GM21786 (cell line): ENCODE results near the gene CAPZA2.
"Not testable (repeated sequence)": the region's sequence is repeated elsewhere in the genome, so short reads cannot be mapped to it uniquely, and the experiment has no call there.

Experiments used
- ATAC-seq: cut with Tn5 transposase; IDR thresholded peaks from one replicate; pipeline ENCODE4 v1.9.1; 2021; ENCODE audit not compliant: unreplicated experiment

The CAPZA2 gene

DNA sequence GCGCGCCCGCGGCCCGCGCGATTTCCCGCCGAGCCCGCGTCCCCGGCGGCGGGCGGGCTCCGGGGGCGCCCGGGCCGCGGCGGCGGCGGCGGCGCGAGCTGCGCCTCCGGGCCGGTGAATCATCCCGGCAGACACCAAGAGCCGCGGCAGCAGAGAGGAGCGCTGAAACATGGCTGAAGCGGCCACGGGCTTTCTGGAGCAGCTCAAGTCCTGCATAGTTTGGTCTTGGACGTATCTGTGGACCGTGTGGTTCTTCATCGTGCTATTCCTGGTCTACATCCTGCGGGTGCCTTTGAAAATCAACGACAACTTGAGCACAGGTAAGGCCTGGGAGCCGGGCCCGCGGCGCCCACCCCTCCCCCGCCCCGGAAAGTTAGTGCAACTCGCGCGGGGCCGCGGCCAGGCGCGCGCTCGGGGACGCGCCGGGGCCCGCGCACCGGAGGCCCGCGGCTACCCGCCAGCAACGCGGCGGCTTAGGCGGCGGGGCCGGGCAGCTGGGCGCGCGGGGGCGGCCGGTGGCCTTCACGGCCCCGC lies 91.1 kb downstream of the CAPZA2 start, which contains the start of gene ST7:
TSS of gene ST7 (plus strand) at position 130 of the 534 bp plus-strand sequence. CDS start at position 170, 40 bp downstream.
- ATAC-seq = no peak

DNA sequence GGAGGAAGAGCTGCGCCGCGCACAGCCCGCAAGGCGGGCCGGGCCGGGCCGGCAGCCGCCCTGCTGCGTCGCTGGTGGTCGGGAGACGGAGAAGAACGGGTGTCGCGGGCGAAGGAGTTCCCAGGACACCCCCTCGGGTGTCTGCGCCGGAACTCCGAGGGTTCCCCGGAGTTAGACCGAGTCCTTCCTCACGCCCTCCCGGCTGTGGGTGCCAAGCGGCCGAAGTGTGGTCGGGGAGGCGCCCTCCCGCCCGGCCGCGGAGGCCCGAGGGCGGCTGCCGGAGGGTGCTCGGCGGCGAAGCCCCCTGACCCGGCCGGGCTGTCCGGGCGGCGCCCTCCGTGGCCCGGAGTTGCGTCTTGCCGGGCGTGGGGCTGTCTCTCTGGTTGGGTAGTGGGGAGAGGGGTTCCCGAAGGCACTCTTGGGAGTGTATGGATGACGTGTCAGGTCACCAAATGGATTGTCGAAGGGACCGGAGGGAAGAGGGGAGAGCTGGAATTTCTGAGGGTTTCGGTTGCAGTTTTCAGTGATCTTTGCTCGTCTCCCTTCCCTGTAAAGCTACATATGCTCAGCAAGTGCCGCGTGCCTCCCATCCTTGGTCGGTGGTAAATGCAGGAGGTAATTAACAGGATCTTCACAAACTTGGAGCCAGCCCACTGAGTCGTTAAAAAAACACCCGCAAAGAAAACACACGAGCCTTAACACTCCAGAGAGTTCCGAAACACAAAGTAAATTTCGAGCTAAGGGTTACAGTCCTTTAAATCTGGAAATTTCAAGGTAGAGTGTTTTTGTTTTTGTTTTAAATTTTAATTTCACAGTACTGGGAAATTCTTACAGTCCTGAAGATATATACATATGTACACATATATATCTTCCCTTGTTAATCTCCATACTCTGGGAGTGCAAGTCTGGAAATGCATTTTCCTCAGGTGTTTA lies 91.8 kb downstream of the CAPZA2 start:
- ATAC-seq = no peak

DNA sequence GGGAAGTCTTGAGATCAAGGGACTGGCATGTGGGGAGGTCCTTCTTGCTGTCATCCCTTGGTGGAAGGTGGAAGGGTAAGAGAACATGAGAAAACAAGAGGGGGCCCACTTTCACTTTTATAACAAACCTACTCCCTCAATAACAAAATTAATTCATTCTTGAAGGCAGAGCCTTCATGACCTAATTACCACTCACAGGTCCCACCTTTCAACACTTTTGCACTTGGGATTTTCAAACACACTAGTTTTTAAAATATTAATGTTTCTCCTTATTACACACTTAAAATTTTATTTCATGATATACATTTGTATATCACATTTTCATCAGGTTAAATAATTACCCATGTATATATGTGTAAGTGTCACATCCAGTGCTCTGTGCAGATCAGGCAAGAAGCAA lies 93.0 kb downstream of the CAPZA2 start:
- no peak for ATAC-seq

DNA sequence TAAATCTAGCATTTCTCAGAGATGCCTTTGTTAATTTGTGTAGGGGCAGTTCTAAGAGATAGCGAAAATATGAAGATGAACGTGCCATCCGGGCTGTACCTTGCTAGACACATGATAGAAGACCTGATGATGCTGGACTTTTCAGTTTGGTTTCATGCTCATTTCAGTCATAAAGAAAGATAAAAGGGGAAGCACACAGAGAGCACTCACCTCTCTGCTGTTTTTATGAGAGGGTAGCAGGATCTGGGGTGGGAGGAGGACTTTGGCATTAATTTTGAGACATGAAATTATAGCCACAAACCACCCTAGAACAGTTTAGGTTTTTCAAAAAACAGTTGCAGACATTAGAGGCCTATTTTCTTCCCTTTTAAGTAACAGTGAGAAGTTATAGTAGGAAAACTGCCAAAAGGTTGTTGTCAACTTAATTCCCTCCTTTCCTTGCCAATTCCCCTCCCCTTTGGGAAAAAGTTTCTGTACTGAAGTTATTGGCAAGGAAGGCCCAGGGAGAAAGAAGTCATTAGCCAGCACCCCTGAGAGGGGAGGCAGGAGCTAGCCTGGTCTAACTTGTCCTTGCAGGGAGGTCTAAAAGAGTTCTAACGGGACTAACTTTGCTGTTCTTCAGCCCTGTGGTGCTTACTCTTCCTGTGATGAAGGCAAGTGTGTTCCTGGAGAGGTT lies 93.6 kb downstream of the CAPZA2 start:
- ATAC-seq = peak; percentile 78

DNA sequence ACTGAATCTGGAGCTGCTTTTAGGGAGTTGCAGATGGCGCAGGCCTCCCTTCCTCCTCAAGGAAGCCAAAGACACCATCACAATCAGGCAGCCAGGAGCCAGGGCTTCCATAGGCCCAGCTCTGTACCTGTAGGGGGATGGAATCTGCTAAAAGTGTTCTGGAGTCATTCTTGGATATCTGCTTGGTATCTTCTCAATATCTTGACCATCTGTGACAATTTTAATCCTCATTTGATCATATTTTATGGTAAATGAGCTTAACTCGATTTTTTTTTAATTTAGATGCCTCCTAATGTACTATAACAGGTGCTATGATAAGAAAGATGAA lies 94.1 kb downstream of the CAPZA2 start:
- no peak for ATAC-seq

DNA sequence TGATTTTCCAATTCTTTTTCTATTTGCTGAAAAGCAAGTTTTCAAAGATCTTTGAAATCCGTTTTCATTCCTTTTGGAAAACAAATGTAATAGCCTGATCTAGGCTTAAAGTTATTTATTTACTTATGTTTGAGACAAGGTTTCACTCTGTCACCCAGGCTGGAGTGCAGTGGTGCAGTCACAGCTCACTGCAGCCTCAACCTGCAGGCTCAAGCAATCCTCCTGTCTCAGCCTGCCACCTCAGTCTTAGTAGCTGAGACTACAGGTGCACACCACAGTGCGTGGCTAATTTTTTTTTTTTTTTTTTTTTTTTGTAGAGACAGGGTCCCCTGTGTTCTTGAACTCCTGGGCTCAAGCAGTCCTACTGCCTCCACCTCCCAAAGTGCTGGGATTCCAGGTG lies 95.5 kb downstream of the CAPZA2 start:
- ATAC-seq = peak; percentile 37

DNA sequence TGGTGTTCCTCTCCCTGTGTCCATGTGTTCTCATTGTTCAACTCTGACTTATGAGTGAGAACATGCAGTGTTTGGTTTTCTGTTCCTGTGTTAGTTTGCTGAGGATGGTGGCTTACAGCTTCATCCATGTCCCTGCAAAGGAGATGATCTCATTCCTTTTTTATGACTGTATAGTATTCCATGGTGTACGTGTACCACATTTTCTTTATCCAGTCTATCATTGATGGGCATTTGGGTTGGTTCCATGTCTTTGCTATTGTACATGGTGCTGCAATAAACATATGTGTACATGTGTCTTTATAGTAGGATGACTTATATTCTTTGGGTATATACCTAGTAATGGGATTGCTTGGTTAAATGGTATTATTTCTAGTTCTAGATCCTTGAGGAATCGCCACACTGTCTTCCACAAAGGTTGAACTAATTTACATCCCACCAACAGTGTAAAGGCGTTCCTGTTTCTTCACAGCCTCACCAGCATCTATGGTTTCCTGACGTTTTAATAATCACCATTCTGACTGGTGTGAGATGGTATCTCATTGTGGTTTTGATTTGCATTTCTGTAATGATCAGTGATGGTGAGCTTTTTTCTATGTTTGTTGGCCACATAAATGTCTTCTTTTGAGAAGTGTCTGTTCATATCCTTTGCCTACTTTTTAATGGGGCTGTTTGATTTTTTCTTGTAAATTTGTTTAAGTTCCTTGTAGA lies 99.7 kb downstream of the CAPZA2 start:
- ATAC-seq = not testable (repeated sequence)

DNA sequence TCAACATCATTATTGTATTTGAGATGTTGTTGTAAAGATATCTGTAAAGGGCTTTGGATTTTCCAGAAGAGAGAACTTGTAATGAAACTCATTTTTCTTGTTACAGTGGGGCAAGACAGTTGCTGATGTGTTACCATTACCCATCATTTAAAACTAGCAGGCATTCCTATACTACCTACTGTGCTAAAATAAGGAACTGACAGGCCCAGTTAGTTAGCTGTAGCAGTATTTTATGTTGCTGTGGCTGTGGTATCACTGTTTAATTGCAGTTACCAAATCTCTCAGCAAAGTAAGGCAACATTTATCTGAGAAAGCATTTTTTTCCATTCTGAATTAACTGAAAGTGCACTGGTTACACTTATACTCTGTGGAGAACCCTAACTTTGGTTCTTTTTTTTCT lies 100.8 kb downstream of the CAPZA2 start:
- ATAC-seq = peak; percentile 41

DNA sequence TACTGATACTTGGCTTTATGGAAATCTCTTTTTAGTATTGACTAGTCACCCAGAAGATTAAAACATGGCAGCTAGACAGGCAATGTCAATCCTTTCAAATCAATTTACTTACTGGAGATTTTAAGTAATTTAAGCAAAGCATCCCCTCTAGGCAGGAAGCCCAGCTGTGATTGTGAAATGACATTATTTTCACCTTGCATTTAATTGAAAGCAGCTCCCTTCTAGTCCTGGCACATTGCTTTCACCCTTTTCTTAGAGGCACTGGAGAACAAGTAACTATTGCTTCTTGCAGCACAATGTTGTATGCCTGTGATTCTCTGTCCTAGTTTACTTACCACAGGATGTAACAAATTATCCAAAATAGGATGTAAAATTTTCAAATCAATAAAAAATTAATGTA lies 104.2 kb downstream of the CAPZA2 start:
- ATAC-seq = no peak

DNA sequence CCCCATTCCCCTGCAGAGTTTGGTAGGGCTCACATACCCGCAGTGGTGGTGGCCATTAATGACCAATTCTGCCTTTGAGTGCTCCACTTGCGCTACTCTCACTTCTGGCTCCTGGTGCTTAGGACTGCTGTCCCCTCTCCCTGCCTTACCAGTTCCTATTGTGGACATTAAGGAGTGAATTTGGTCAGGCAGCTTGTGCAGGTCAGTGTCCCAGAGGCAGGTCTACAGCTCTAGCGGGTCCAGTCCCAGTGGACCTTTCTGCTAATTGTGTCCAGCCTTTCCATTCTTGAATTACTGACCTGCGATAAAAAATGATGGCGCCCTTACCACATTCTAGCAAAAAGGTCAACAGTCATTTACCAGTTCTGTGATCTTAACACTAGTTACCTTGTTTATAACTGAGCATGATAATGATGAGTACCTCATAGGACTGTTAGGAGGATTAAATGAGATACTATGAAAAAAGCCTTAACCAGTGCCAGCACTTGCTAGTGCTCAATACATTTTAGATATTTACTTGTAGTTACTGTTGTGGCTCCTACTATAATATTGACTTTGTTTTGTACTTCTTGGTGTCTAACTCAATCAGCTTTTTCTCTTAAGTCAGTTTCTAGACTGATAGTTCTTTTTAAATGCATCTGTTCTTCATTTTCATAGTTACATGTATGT lies 105.0 kb downstream of the CAPZA2 start:
- no peak for ATAC-seq

DNA sequence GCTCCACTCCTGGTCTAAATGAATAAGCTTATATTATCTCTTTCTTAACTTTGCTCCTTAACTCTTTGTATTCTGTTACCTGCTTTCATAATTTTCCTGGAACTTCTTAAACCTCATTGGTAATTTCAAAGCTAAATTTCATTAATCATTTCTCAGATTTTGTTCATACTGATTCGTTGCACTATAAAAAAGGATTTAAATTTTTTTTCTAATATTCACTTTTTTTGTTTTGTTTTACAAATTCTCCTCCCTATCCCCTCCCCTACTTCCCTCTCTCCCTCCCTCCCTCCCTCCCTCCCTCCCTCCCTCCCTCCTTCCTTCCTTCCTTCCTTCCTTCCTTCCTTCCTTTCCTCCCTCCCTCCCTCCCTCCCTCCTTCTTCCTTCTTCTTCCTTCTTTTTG lies 105.6 kb downstream of the CAPZA2 start:
- no peak for ATAC-seq

DNA sequence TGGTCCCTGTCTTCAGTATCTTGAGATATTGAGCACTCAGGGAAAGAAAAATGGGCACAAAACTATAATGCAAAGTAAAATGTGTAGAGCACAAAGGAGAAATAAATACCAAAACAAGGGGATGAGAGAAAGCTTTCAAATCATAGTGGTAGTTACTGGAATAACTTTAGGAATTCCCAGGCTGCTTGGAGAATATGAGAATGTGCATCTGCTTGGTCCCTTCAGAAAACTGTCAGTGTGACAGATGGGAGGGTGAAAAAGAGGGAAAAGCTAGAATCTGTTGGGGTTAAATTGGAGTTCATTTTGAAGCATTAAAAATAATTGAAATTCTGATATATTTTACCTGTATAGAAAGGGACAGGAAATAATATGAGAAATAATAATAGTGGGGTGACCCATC lies 106.2 kb downstream of the CAPZA2 start:
- ATAC-seq = no peak

DNA sequence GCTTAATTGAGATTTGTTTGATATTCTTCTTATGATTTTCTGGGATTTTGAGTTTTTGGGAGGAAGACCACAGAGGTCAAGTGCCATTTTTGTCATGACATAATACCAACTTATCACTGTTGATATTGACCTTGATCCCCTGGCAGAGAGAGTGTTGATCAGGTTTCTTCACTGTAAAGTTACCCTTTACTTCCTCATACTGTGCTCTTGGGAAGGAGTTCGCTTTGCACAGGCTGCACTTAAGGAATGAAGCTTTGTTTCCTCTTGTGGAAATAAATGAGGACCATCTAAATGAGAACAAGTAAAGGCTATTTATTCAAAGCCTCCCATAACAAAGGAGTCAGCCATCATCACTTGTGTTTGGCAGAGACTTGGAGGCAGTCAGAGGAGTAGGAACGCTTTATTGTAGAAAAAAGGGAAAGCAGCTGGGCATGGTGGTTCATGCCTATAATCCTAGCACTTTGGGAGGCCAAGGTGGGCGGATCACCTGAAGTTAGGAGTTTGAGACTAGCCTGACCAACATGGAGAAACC lies 107.0 kb downstream of the CAPZA2 start:
- no peak for ATAC-seq

DNA sequence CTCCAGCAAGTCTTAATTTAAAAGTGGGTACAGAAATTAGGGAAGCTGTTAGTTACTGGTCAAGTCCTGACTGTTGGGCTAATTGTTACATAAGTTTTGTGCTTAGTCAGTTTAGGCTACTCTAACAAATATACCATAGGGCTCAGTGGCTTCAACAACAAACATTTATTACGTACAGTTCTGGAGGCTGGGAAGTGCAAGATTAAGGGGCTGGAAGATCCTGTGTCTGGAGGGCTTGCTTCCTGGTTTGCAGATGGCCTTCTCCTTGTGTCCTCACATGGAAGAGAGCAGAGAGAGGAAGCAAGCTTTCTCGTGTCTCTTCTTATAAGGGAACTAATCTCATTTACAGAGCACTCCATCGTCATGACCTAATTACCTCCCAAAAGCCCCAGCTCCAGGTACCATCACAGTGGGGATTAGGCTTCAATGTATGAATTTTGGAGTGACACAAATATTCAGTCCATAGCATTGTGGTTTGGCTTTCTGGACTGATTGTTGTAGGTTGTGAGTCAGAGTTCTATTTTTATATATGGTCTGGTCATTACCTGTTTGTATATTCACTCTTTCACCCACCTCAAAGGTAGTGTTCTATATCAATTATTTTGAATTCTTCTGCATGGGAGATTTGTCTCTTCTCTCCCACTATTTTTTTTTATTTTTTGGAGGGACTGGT lies 108.0 kb downstream of the CAPZA2 start:
- ATAC-seq = peak; percentile 65

DNA sequence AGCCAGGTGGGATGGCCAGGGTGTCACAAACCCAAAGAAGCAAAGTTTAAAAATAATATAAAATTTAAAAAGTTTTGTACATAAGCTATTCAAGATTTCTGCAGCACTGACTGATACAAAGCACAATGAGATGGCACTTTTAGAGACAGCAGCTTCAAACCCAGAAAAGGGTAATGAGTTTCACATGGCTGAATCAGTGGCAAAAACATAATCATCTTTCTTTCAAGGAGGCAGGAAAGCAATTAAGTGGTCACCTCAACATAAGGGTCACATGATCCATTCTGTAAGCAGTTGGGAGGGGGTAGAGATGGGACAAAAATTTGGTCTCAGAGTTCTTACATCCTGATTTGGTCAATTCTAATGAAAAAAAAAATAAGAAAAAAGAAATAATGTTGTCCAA lies 108.8 kb downstream of the CAPZA2 start:
- ATAC-seq = not testable (repeated sequence)
